ENCODE data around the gene ZSWIM8. TPM values are rescaled to one million over a fixed set of nuclear protein-coding genes. Genes with fewer than 3 reads are reported as not detected.

ZSWIM8 gene
- total and polyA plus RNA-seq, 2 experiments from 2014 or later: 20.5 to 30.4 TPM

DNA sequence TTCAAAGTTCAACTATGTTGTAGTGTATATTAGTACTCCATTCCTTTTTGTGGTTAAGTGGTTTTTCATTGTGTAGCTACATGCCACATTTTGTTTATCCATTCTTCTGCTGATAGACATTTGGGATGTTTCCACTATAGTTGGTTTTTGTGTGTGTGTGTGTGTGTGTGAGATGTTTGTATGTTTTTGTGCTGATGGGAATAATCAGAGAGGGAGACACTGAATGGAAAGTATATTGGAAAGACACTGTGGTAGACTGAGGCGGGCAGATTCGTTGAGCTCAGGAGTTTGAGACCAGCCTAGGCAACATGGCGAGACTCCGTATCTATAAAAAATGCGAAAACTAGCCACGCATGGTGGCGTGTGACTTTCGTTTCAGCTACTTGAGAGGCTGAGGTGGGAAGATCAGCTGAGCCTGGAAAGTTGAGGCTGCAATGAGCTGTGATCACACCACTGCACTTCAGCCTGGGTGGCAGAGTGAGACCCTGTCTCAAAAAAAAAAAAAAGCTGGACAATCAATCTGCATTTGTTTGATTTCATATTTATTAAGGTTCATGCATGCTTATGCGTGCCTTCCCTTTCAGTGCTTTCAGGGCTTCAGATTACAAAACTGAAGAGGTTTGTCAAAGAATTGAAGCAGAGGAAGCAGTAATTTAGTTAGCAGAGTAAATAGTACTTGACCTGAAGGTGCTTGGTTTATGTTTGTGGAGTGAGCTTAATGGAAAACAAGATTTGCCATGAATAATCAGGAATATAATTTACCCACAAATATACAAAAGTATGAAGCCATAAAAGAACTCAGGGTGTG lies 26.5 kb upstream of the ZSWIM8 start:
- peaks cover 9% of the 10 kb centered on the region; the same call in 1 of the 2 replicates for H4K20me1 ChIP-seq (replicated peaks; ENCODE audit: insufficient read depth)

More for the DNA sequence above, 26.5 kb upstream of the ZSWIM8 start:
- Histone ChIP-seq H3K4me3 (no peak overlapping the region), H3K4me1 (ENCODE audit: insufficient read depth) (no peaks in the 10 kb centered on the region), H3K36me3 (ENCODE audit: insufficient read depth) (peaks cover 28% of the 10 kb centered on the region), H3K9me2 (ENCODE audit: insufficient read depth) (no peaks in the 10 kb centered on the region), H3K27me3 (ENCODE audit: insufficient read depth) (no peaks in the 10 kb centered on the region), H3K27ac (ENCODE audit: low read depth) (no peak overlapping the region), H3K4me2 (no peak overlapping the region), H2AFZ (no peak overlapping the region), H3K79me2 (replicated peaks; ENCODE audit: insufficient read depth) (no peaks in the 10 kb centered on the region), H3F3A (replicated peaks; ENCODE audit: low read depth) (no peaks in the 10 kb centered on the region)
- H3K9me3 Mint-ChIP-seq: no peaks in the 10 kb centered on the region
- no peaks in the 10 kb centered on the region for H3K4me1 Mint-ChIP-seq
- peaks cover 3% of the 10 kb centered on the region for H3K27me3 Mint-ChIP-seq (ENCODE audit: insufficient read depth, low read depth, poor library complexity)
- no peak for TF ChIP-seq STAT1 (IDR thresholded peaks at IDR 0.05; ENCODE audit: unreplicated experiment)
- no peak for TF ChIP-seq EZH2 (IDR thresholded peaks at IDR 0.05; ENCODE audit: low read depth, unreplicated experiment)
- TF ChIP-seq, protein P1, sequence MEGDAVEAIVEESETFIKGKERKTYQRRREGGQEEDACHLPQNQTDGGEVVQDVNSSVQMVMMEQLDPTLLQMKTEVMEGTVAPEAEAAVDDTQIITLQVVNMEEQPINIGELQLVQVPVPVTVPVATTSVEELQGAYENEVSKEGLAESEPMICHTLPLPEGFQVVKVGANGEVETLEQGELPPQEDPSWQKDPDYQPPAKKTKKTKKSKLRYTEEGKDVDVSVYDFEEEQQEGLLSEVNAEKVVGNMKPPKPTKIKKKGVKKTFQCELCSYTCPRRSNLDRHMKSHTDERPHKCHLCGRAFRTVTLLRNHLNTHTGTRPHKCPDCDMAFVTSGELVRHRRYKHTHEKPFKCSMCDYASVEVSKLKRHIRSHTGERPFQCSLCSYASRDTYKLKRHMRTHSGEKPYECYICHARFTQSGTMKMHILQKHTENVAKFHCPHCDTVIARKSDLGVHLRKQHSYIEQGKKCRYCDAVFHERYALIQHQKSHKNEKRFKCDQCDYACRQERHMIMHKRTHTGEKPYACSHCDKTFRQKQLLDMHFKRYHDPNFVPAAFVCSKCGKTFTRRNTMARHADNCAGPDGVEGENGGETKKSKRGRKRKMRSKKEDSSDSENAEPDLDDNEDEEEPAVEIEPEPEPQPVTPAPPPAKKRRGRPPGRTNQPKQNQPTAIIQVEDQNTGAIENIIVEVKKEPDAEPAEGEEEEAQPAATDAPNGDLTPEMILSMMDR (conservative IDR thresholded peaks at IDR 0.05; ENCODE audit: low read depth in 2 of 2): no peak
- TF ChIP-seq, protein P2, sequence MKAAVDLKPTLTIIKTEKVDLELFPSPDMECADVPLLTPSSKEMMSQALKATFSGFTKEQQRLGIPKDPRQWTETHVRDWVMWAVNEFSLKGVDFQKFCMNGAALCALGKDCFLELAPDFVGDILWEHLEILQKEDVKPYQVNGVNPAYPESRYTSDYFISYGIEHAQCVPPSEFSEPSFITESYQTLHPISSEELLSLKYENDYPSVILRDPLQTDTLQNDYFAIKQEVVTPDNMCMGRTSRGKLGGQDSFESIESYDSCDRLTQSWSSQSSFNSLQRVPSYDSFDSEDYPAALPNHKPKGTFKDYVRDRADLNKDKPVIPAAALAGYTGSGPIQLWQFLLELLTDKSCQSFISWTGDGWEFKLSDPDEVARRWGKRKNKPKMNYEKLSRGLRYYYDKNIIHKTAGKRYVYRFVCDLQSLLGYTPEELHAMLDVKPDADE (IDR thresholded peaks at IDR 0.05): no peak
- TF ChIP-seq, protein P3, sequence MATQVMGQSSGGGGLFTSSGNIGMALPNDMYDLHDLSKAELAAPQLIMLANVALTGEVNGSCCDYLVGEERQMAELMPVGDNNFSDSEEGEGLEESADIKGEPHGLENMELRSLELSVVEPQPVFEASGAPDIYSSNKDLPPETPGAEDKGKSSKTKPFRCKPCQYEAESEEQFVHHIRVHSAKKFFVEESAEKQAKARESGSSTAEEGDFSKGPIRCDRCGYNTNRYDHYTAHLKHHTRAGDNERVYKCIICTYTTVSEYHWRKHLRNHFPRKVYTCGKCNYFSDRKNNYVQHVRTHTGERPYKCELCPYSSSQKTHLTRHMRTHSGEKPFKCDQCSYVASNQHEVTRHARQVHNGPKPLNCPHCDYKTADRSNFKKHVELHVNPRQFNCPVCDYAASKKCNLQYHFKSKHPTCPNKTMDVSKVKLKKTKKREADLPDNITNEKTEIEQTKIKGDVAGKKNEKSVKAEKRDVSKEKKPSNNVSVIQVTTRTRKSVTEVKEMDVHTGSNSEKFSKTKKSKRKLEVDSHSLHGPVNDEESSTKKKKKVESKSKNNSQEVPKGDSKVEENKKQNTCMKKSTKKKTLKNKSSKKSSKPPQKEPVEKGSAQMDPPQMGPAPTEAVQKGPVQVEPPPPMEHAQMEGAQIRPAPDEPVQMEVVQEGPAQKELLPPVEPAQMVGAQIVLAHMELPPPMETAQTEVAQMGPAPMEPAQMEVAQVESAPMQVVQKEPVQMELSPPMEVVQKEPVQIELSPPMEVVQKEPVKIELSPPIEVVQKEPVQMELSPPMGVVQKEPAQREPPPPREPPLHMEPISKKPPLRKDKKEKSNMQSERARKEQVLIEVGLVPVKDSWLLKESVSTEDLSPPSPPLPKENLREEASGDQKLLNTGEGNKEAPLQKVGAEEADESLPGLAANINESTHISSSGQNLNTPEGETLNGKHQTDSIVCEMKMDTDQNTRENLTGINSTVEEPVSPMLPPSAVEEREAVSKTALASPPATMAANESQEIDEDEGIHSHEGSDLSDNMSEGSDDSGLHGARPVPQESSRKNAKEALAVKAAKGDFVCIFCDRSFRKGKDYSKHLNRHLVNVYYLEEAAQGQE (IDR thresholded peaks at IDR 0.05; ENCODE audit: unreplicated experiment): no peak
- TF ChIP-seq JUNB (IDR thresholded peaks at IDR 0.05; ENCODE audit: unreplicated experiment): no peak
- no peak for TF ChIP-seq ZNF331 (CRISPR knock-in tag; IDR thresholded peaks at IDR 0.05; ENCODE audit: low read depth)
- TF ChIP-seq ZNF114 (CRISPR knock-in tag; IDR thresholded peaks at IDR 0.05): no peak
- TF ChIP-seq, protein P4, sequence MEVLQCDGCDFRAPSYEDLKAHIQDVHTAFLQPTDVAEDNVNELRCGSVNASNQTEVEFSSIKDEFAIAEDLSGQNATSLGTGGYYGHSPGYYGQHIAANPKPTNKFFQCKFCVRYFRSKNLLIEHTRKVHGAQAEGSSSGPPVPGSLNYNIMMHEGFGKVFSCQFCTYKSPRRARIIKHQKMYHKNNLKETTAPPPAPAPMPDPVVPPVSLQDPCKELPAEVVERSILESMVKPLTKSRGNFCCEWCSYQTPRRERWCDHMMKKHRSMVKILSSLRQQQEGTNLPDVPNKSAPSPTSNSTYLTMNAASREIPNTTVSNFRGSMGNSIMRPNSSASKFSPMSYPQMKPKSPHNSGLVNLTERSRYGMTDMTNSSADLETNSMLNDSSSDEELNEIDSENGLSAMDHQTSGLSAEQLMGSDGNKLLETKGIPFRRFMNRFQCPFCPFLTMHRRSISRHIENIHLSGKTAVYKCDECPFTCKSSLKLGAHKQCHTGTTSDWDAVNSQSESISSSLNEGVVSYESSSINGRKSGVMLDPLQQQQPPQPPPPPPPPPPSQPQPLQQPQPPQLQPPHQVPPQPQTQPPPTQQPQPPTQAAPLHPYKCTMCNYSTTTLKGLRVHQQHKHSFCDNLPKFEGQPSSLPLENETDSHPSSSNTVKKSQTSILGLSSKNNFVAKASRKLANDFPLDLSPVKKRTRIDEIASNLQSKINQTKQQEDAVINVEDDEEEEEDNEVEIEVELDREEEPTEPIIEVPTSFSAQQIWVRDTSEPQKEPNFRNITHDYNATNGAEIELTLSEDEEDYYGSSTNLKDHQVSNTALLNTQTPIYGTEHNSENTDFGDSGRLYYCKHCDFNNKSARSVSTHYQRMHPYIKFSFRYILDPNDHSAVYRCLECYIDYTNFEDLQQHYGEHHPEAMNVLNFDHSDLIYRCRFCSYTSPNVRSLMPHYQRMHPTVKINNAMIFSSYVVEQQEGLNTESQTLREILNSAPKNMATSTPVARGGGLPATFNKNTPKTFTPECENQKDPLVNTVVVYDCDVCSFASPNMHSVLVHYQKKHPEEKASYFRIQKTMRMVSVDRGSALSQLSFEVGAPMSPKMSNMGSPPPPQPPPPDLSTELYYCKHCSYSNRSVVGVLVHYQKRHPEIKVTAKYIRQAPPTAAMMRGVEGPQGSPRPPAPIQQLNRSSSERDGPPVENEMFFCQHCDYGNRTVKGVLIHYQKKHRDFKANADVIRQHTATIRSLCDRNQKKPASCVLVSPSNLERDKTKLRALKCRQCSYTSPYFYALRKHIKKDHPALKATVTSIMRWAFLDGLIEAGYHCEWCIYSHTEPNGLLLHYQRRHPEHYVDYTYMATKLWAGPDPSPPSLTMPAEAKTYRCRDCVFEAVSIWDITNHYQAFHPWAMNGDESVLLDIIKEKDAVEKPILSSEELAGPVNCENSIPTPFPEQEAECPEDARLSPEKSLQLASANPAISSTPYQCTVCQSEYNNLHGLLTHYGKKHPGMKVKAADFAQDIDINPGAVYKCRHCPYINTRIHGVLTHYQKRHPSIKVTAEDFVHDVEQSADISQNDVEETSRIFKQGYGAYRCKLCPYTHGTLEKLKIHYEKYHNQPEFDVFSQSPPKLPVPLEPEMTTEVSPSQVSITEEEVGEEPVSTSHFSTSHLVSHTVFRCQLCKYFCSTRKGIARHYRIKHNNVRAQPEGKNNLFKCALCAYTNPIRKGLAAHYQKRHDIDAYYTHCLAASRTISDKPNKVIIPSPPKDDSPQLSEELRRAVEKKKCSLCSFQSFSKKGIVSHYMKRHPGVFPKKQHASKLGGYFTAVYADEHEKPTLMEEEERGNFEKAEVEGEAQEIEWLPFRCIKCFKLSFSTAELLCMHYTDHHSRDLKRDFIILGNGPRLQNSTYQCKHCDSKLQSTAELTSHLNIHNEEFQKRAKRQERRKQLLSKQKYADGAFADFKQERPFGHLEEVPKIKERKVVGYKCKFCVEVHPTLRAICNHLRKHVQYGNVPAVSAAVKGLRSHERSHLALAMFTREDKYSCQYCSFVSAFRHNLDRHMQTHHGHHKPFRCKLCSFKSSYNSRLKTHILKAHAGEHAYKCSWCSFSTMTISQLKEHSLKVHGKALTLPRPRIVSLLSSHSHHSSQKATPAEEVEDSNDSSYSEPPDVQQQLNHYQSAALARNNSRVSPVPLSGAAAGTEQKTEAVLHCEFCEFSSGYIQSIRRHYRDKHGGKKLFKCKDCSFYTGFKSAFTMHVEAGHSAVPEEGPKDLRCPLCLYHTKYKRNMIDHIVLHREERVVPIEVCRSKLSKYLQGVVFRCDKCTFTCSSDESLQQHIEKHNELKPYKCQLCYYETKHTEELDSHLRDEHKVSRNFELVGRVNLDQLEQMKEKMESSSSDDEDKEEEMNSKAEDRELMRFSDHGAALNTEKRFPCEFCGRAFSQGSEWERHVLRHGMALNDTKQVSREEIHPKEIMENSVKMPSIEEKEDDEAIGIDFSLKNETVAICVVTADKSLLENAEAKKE (CRISPR knock-in tag; IDR thresholded peaks at IDR 0.05): no peak
- TF ChIP-seq CREB1 (CRISPR knock-in tag; IDR thresholded peaks at IDR 0.05; ENCODE audit: low read depth): no peak
- TF ChIP-seq NANOG (IDR thresholded peaks at IDR 0.05; ENCODE audit: borderline replicate concordance): no peak
- TF ChIP-seq POLR2AphosphoS5 (IDR thresholded peaks at IDR 0.05; ENCODE audit: low read depth): no peak
- TF ChIP-seq EZH2phosphoT487 (IDR thresholded peaks at IDR 0.05; ENCODE audit: unreplicated experiment): no peak
- no peak overlapping the region for H3K4me3 Mint-ChIP-seq
- DNase-seq (ENCODE audit: low spot score) (no peak), ATAC-seq (no peak)
- no peak overlapping the region for H3K27ac Mint-ChIP-seq
- H3K36me3 Mint-ChIP-seq (ENCODE audit: low read depth): peaks cover 25% of the 10 kb centered on the region

All from GM23338 (cell line).